HepG2 (cell line): Measurements from ENCODE around the gene IVL. TPM values are rescaled to one million over a fixed set of nuclear protein-coding genes. Genes with fewer than 3 reads are reported as not detected.

Experiments
- CC2D1A ChIP-seq: sonication (generic); formaldehyde crosslinking; IDR thresholded peaks from 2 replicates; pipeline ENCODE4 v1.8.1; 2023; ENCODE audit warnings: mild to moderate bottlenecking, missing genetic modification reagents
- REL ChIP-seq: sonication (generic); formaldehyde crosslinking; conservative IDR thresholded peaks from 2 replicates; pipeline ENCODE4 v1.8.0; 2022; ENCODE audit warnings: mild to moderate bottlenecking, missing genetic modification reagents, moderate library complexity
- RFXANK ChIP-seq: IDR thresholded peaks from 2 replicates; pipeline ENCODE4 v1.6.1; 2016
- SMAD3 ChIP-seq: sonication (generic); formaldehyde crosslinking; IDR thresholded peaks from 2 replicates; pipeline ENCODE4 v1.4.0; 2020; ENCODE audit warnings: missing genetic modification reagents
- ZNF556 ChIP-seq: sonication (generic); formaldehyde crosslinking; IDR thresholded peaks from 2 replicates; pipeline ENCODE4 v1.4.0; 2020; ENCODE audit warnings: mild to moderate bottlenecking, missing genetic modification reagents, borderline replicate concordance
- ZNF572 ChIP-seq: sonication (generic); formaldehyde crosslinking; IDR thresholded peaks from 2 replicates; pipeline ENCODE4 v1.5.1; 2020; ENCODE audit warnings: mild to moderate bottlenecking, missing genetic modification reagents
- polyA plus RNA-seq, 8 experiments: library from polyadenylated mRNA; depleted of rRNA in 3 of 8; stranded (reverse) in 7 of 8; unstranded in 1 of 8; fragments of >200 nt; fragmentation: Illumina TruSeq in 4 of 8; extraction: Trizol in 4 of 8; gene quantifications; 2 replicates each; pipeline versions ENCODE4 v1.2.1 to v1.2.3, GENCODE V29; 2011 to 2016; ENCODE audit warnings: low read depth in 4 of 8, missing spikeins in 1 of 8, mixed read lengths in 1 of 8; ENCODE audit not compliant: insufficient read depth in 1 of 8
- total RNA-seq, 5 experiments: library from RNA; depleted of rRNA; stranded (reverse); fragments of >200 nt; fragmentation: Illumina TruSeq; extraction: Trizol; gene quantifications; 2 replicates each; pipeline ENCODE4 v1.2.3, GENCODE V29; 2016; ENCODE audit warnings: low read depth in 1 of 5
- TF ChIP-seq, protein P1 (sequence below): sonication (generic); formaldehyde crosslinking; IDR thresholded peaks from 2 replicates; pipeline ENCODE4 v1.5.0; 2020; ENCODE audit warnings: missing genetic modification reagents
- TF ChIP-seq, protein P2 (sequence below): sonication (generic); formaldehyde crosslinking; IDR thresholded peaks from 2 replicates; pipeline ENCODE4 v1.5.1; 2020; ENCODE audit warnings: mild to moderate bottlenecking, missing genetic modification reagents, borderline replicate concordance

The IVL gene
- total and polyA plus RNA-seq, 2 of the 13 experiments (the other 11 are each of a cell fraction or from before 2014, with no cell fraction given): not detected

DNA sequence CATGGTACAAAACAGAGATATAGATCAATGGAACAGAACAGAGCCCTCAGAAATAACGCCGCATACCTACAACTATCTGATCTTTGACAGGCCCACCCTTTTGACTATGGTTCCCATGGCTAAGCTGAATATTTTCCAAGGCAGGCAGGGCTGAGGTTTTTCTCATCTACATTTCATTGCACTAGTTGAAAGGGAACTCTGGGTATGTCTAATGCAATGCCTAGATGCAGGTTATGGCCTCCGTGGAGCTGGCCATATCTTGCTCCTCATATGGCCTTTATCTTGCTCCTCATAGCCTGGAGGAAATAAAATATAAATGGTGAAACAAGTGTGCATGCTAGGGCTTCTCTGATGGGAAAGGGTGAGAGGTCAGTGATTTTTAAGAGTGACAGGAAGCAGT lies 49.2 kb downstream of the IVL start (continued):
- TF ChIP-seq REL (CRISPR knock-in tag) (no peak), SMAD3 (CRISPR knock-in tag) (no peak), ZNF572 (CRISPR knock-in tag) (no peak), CC2D1A (CRISPR knock-in tag) (no peak), RFXANK (CRISPR knock-in tag) (no peak), ZNF556 (CRISPR knock-in tag) (no peak)
- TF ChIP-seq, protein P1, sequence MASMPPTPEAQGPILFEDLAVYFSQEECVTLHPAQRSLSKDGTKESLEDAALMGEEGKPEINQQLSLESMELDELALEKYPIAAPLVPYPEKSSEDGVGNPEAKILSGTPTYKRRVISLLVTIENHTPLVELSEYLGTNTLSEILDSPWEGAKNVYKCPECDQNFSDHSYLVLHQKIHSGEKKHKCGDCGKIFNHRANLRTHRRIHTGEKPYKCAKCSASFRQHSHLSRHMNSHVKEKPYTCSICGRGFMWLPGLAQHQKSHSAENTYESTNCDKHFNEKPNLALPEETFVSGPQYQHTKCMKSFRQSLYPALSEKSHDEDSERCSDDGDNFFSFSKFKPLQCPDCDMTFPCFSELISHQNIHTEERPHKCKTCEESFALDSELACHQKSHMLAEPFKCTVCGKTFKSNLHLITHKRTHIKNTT (CRISPR knock-in tag): no peak
- TF ChIP-seq, protein P2, sequence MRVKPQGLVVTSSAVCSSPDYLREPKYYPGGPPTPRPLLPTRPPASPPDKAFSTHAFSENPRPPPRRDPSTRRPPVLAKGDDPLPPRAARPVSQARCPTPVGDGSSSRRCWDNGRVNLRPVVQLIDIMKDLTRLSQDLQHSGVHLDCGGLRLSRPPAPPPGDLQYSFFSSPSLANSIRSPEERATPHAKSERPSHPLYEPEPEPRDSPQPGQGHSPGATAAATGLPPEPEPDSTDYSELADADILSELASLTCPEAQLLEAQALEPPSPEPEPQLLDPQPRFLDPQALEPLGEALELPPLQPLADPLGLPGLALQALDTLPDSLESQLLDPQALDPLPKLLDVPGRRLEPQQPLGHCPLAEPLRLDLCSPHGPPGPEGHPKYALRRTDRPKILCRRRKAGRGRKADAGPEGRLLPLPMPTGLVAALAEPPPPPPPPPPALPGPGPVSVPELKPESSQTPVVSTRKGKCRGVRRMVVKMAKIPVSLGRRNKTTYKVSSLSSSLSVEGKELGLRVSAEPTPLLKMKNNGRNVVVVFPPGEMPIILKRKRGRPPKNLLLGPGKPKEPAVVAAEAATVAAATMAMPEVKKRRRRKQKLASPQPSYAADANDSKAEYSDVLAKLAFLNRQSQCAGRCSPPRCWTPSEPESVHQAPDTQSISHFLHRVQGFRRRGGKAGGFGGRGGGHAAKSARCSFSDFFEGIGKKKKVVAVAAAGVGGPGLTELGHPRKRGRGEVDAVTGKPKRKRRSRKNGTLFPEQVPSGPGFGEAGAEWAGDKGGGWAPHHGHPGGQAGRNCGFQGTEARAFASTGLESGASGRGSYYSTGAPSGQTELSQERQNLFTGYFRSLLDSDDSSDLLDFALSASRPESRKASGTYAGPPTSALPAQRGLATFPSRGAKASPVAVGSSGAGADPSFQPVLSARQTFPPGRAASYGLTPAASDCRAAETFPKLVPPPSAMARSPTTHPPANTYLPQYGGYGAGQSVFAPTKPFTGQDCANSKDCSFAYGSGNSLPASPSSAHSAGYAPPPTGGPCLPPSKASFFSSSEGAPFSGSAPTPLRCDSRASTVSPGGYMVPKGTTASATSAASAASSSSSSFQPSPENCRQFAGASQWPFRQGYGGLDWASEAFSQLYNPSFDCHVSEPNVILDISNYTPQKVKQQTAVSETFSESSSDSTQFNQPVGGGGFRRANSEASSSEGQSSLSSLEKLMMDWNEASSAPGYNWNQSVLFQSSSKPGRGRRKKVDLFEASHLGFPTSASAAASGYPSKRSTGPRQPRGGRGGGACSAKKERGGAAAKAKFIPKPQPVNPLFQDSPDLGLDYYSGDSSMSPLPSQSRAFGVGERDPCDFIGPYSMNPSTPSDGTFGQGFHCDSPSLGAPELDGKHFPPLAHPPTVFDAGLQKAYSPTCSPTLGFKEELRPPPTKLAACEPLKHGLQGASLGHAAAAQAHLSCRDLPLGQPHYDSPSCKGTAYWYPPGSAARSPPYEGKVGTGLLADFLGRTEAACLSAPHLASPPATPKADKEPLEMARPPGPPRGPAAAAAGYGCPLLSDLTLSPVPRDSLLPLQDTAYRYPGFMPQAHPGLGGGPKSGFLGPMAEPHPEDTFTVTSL (CRISPR knock-in tag): no peak
